A549 (cell line): ENCODE results near the gene INTS4. TPM values are rescaled to one million over a fixed set of nuclear protein-coding genes. Genes with fewer than 3 reads are reported as not detected.

Experiments used
- ATAC-seq, 2 experiments: fragments of 200-7000 bp in 1 of 2; fragments of >200 bp in 1 of 2; cut with Nextera tagmentation in 1 of 2; cut with Tn5 transposase in 1 of 2; 3 replicates each; pipeline versions ENCODE4 v1.8.0 to v1.9.1; 2018 to 2020; ENCODE audit warnings: mild to moderate bottlenecking in 1 of 2, moderate library complexity in 1 of 2
- CTCF ChIA-PET: fragments of 300-600 bp; sonication (Branson Sonifier 250); formaldehyde crosslinking; extraction: SDS; loops from one replicate; lab custom pipeline; 2021; ENCODE audit warnings: antibody characterized with exemption, inconsistent platforms; lab: Yijun Ruan, JAX
- POLR2A ChIA-PET: fragments of 350-600 bp; formaldehyde crosslinking; extraction: SDS; loops from one replicate; lab custom pipeline; 2021; ENCODE audit warnings: antibody characterized with exemption, inconsistent platforms; lab: Yijun Ruan, JAX
- DNase-seq, 2 experiments: peaks; one replicate each; pipeline versions ENCODE4 v3.0.0 to v3.0.0-alpha.2; 2011 to 2016; ENCODE audit warnings: low read depth in 1 of 2, low spot score in 1 of 2
- FAIRE-seq: peaks from 2 replicates; lab custom pipeline; 2011; peaks lifted over from hg19 to GRCh38; lab: Jason Lieb, UNC
- H3K27ac ChIP-seq, 2 experiments: fragments of >200 bp; sonication (Bioruptor Twin); formaldehyde crosslinking; 3 replicates each; pipeline ENCODE4 v1.5.1; 2016 to 2017
- H3K4me1 ChIP-seq: fragments of >200 bp; sonication (Bioruptor Twin); formaldehyde crosslinking; 3 replicates; pipeline ENCODE4 v1.6.1; 2016
- H3K4me2 ChIP-seq: fragments of >200 bp; sonication (Bioruptor Twin); formaldehyde crosslinking; 3 replicates; pipeline ENCODE4 v1.6.1; 2016
- H3K4me3 ChIP-seq: fragments of >200 bp; sonication (Bioruptor Twin); formaldehyde crosslinking; 3 replicates; pipeline ENCODE4 v1.5.1; 2016
- H3K9me3 ChIP-seq: fragments of >200 bp; sonication (Bioruptor Twin); formaldehyde crosslinking; 3 replicates; pipeline ENCODE4 v1.6.1; 2016
- BCL3 ChIP-seq: fragments of >200 bp; sonication (Bioruptor Twin); formaldehyde crosslinking; IDR thresholded peaks from 3 replicates; pipeline ENCODE4 v1.6.1; 2016
- CBX2 ChIP-seq: fragments of 200-600 bp; sonication (generic); IDR thresholded peaks from 2 replicates; pipeline ENCODE4 v1.6.1; 2016; ENCODE audit warnings: low read depth, mild to moderate bottlenecking, borderline replicate concordance
- CEBPB ChIP-seq, 2 experiments: fragments of >200 bp in 1 of 2; sonication (Bioruptor Twin) in 1 of 2; formaldehyde crosslinking in 1 of 2; IDR thresholded peaks; 2 replicates each; pipeline ENCODE4 v1.6.1; 2012 to 2016
- CHD2 ChIP-seq: fragments of 150-350 bp; IDR thresholded peaks from 2 replicates; pipeline ENCODE4 v1.6.1; 2014; ENCODE audit warnings: low read length; ENCODE audit not compliant: partially characterized antibody
- CHD4 ChIP-seq: fragments of 200-600 bp; sonication (generic); IDR thresholded peaks from 2 replicates; pipeline ENCODE4 v1.6.1; 2016; ENCODE audit warnings: antibody characterized with exemption, mild to moderate bottlenecking, borderline replicate concordance
- E2F6 ChIP-seq: IDR thresholded peaks from 2 replicates; pipeline ENCODE4 v1.6.1; 2012; ENCODE audit warnings: low read depth, borderline replicate concordance
- EHF ChIP-seq: fragments of 250-450 bp; sonication (Bioruptor Pico); IDR thresholded peaks from 2 replicates; pipeline ENCODE4 v1.5.0; 2020; ENCODE audit warnings: mild to moderate bottlenecking
- ELK1 ChIP-seq: fragments of 150-350 bp; IDR thresholded peaks from 2 replicates; pipeline ENCODE4 v1.6.1; 2014; ENCODE audit warnings: low read depth, mild to moderate bottlenecking, low read length
- EP300 ChIP-seq, 2 experiments: fragments of >200 bp; sonication (Bioruptor Twin); formaldehyde crosslinking; IDR thresholded peaks; 2 replicates in 1 of 2; 3 replicates in 1 of 2; pipeline ENCODE4 v1.6.1; 2016 to 2017
- ESRRA ChIP-seq: fragments of 150-350 bp; IDR thresholded peaks from 2 replicates; pipeline ENCODE4 v1.6.1; 2014; ENCODE audit warnings: mild to moderate bottlenecking, low read length, borderline replicate concordance
- GATA3 ChIP-seq: IDR thresholded peaks from 2 replicates; pipeline ENCODE4 v1.6.1; 2012; ENCODE audit warnings: borderline replicate concordance
- HDAC2 ChIP-seq: fragments of 200-600 bp; sonication (generic); IDR thresholded peaks from 2 replicates; pipeline ENCODE4 v1.6.1; 2016
- HES2 ChIP-seq: fragments of >200 bp; sonication (Bioruptor Twin); formaldehyde crosslinking; IDR thresholded peaks from 2 replicates; pipeline ENCODE4 v1.6.1; 2016
- HEYL ChIP-seq: fragments of 250-450 bp; sonication (Bioruptor Pico); IDR thresholded peaks from 2 replicates; pipeline ENCODE4 v1.8.0; 2021; ENCODE audit warnings: mild to moderate bottlenecking, moderate library complexity
- HMGXB4 ChIP-seq: fragments of 250-450 bp; sonication (Bioruptor Pico); IDR thresholded peaks from 2 replicates; pipeline ENCODE4 v1.5.0; 2021; ENCODE audit warnings: mild to moderate bottlenecking, moderate library complexity, borderline replicate concordance
- HOXA7 ChIP-seq: fragments of 250-450 bp; sonication (Bioruptor Pico); IDR thresholded peaks from 2 replicates; pipeline ENCODE4 v1.5.0; 2020; ENCODE audit warnings: mild to moderate bottlenecking, moderate library complexity
- HOXB13 ChIP-seq: fragments of 250-450 bp; sonication (Bioruptor Pico); IDR thresholded peaks from 2 replicates; pipeline ENCODE4 v1.5.0; 2020; ENCODE audit warnings: low read depth, mild to moderate bottlenecking, moderate library complexity
- JUN ChIP-seq, 2 experiments: fragments of >200 bp; sonication (Bioruptor Twin); formaldehyde crosslinking; IDR thresholded peaks; 2 replicates in 1 of 2; 3 replicates in 1 of 2; pipeline ENCODE4 v1.6.1; 2016 to 2017
- KDM1A ChIP-seq: fragments of 200-600 bp; sonication (generic); IDR thresholded peaks from 2 replicates; pipeline ENCODE4 v1.6.1; 2016; ENCODE audit warnings: low read depth, mild to moderate bottlenecking
- MAZ ChIP-seq: fragments of 150-350 bp; IDR thresholded peaks from 2 replicates; pipeline ENCODE4 v1.6.1; 2014; ENCODE audit warnings: antibody characterized with exemption, low read depth, low read length, borderline replicate concordance
- MYC ChIP-seq: IDR thresholded peaks from 2 replicates; pipeline ENCODE4 v1.6.1; 2012; ENCODE audit warnings: mild to moderate bottlenecking, inconsistent platforms, low read length, improper control_type of control experiment, borderline replicate concordance
- NFE2L2 ChIP-seq: fragments of 150-350 bp; conservative IDR thresholded peaks from 2 replicates; pipeline ENCODE4 v1.6.1; 2014; ENCODE audit warnings: low read length
- NR3C1 ChIP-seq: fragments of >200 bp; sonication (Bioruptor Twin); formaldehyde crosslinking; IDR thresholded peaks from 3 replicates; pipeline ENCODE4 v1.6.1; 2017
- PBX3 ChIP-seq: IDR thresholded peaks from 2 replicates; pipeline ENCODE4 v1.6.1; 2012
- PHF8 ChIP-seq: fragments of 200-600 bp; sonication (generic); IDR thresholded peaks from 2 replicates; pipeline ENCODE4 v1.6.1; 2016; ENCODE audit warnings: low read depth, mild to moderate bottlenecking, antibody characterized with exemption, moderate library complexity, borderline replicate concordance
- POLR2A ChIP-seq: IDR thresholded peaks from 2 replicates; pipeline ENCODE4 v1.6.1; 2012; ENCODE audit warnings: mild to moderate bottlenecking, low read length
- RAD21 ChIP-seq, 2 experiments: fragments of >200 bp in 1 of 2; sonication (Bioruptor Twin) in 1 of 2; formaldehyde crosslinking in 1 of 2; IDR thresholded peaks in 1 of 2; conservative IDR thresholded peaks in 1 of 2; 2 replicates in 1 of 2; 3 replicates in 1 of 2; pipeline ENCODE4 v1.6.1; 2012 to 2018; ENCODE audit warnings: inconsistent platforms in 1 of 2
- RNF2 ChIP-seq: fragments of 200-600 bp; sonication (generic); IDR thresholded peaks from 2 replicates; pipeline ENCODE4 v1.6.1; 2016; ENCODE audit warnings: low read depth, mild to moderate bottlenecking, antibody characterized with exemption, moderate library complexity, borderline replicate concordance
- SMC3 ChIP-seq: fragments of >200 bp; sonication (Bioruptor Twin); formaldehyde crosslinking; IDR thresholded peaks from 3 replicates; pipeline ENCODE4 v1.6.1; 2018; ENCODE audit warnings: inconsistent platforms
- SREBF2 ChIP-seq: fragments of 450-650 bp; IDR thresholded peaks from 2 replicates; pipeline ENCODE4 v1.6.1; 2014; ENCODE audit warnings: mild to moderate bottlenecking, moderate library complexity
- TP53 ChIP-seq: fragments of 250-450 bp; sonication (Bioruptor Pico); IDR thresholded peaks from 2 replicates; pipeline ENCODE4 v1.5.0; 2021; ENCODE audit warnings: mild to moderate bottlenecking, moderate library complexity
- ZC3H11A ChIP-seq: fragments of 450-650 bp; IDR thresholded peaks from 2 replicates; pipeline ENCODE4 v1.6.1; 2014; ENCODE audit warnings: antibody characterized with exemption, mild to moderate bottlenecking
- ZFP36 ChIP-seq: fragments of 450-650 bp; IDR thresholded peaks from 2 replicates; pipeline ENCODE4 v1.6.1; 2014; ENCODE audit warnings: borderline replicate concordance; ENCODE audit not compliant: partially characterized antibody
- ZSCAN20 ChIP-seq: fragments of 250-450 bp; sonication (Bioruptor Pico); IDR thresholded peaks from 2 replicates; pipeline ENCODE4 v1.8.0; 2022; ENCODE audit warnings: mild to moderate bottlenecking, moderate library complexity
- WGBS: methylation state at CpG from one replicate; pipeline ENCODE4 v1.1.6; 2017; ENCODE audit errors: missing lambda C conversion rate; 5-methylcytosine and 5-hydroxymethylcytosine counted together
- polyA plus RNA-seq, 4 experiments: library from polyadenylated mRNA; depleted of rRNA in 3 of 4; stranded (reverse); fragments of >200 nt; fragmentation: RNase III in 1 of 4; extraction: RNeasy Plus Mini Kit Qiagen cat#74134 plus additional on column Dnase treatment in 1 of 4; gene quantifications; 2 replicates in 3 of 4; 3 replicates in 1 of 4; pipeline ENCODE4 v1.2.3, GENCODE V29; 2011 to 2017

Gene INTS4
- polyA plus RNA-seq, 2 of the 4 experiments (the other 2 are of a cell fraction), result 22.0 to 35.3 TPM

GRCh38 chr11:77883775-77884174 lies 110.7 kb downstream of the INTS4 start:
- ATAC-seq (no peak), FAIRE-seq (no peak), DNase-seq (no peak)
- TF ChIP-seq CHD4 (no peak), HES2 (no peak), JUN (IDR thresholded peaks at IDR 0.05) (no peak), EP300 (IDR thresholded peaks at IDR 0.05) (no peak), POLR2A (no peak), ESRRA (no peak), RAD21 (conservative IDR thresholded peaks at IDR 0.05 in 1 of 2, IDR thresholded peaks at IDR 0.05 in 1 of 2) (no peak), MAZ (no peak), HOXA7 (CRISPR knock-in tag) (no peak), ZSCAN20 (CRISPR knock-in tag) (no peak), RNF2 (no peak), ZC3H11A (no peak), HMGXB4 (CRISPR knock-in tag) (no peak), MYC (no peak), SREBF2 (no peak), CHD2 (no peak), TP53 (CRISPR knock-in tag) (no peak), CEBPB (IDR thresholded peaks at IDR 0.05) (no peak), GATA3 (no peak), E2F6 (no peak)
- Histone ChIP-seq H3K27ac (no peak overlapping the region), H3K4me1 (no peaks in the 10 kb centered on the region; the same call in 2 of the 3 replicates), H3K9me3 (no peaks in the 10 kb centered on the region), H3K4me3 (no peak overlapping the region), H3K4me2 (no peak overlapping the region)
- POLR2A ChIA-PET, result no interaction called here
- CTCF ChIA-PET, result interaction anchor here (1.5 kb wide), 1 partner anchor 162 kb away, joined by 4 read pairs; no protein-coding TSS in a partner anchor
- 90% methylated on average over 5 of the region's 5 CpGs for WGBS

DNA sequence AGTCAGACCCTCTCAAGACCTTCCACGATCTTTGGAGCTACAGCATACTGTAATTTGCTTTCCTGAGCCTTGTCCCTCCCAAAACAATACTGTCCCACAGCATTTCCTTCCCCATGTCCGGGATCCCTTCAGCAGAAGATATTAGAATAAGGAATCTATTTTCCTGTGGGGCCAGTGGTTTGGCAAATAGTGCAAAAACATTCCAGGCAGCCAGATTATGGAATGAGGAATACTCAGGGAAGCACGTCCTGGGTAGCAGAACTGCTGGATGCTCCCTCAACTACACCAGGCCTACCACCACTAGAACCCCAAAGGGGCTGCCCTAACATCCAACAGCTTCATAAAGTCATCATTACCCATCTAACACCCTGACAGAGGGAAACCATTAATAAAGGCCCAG lies 112.1 kb downstream of the INTS4 start:
- ATAC-seq (no peak), FAIRE-seq (no peak), DNase-seq (no peak)
- 84% methylated on average over 3 of the region's 3 CpGs for WGBS
- ChIA-PET CTCF (no interaction called here), POLR2A (no interaction called here)
- Histone ChIP-seq H3K4me2 (no peak overlapping the region), H3K4me3 (no peak overlapping the region), H3K4me1 (no peaks in the 10 kb centered on the region; the same call in 2 of the 3 replicates), H3K9me3 (no peaks in the 10 kb centered on the region), H3K27ac (no peak overlapping the region)
- TF ChIP-seq CBX2, result no peak
- TF ChIP-seq GATA3, result no peak
- no peak for TF ChIP-seq NFE2L2
- no peak for TF ChIP-seq ELK1
- TF ChIP-seq POLR2A, result no peak
- TF ChIP-seq TP53 (CRISPR knock-in tag), result no peak
- TF ChIP-seq MYC, result no peak
- no peak for TF ChIP-seq PHF8
- TF ChIP-seq EHF (CRISPR knock-in tag), result no peak
- TF ChIP-seq HDAC2, result no peak
- TF ChIP-seq E2F6, result no peak
- no peak for TF ChIP-seq ZFP36
- no peak for TF ChIP-seq BCL3
- no peak for TF ChIP-seq SMC3
- TF ChIP-seq PBX3, result no peak
- TF ChIP-seq HOXB13 (CRISPR knock-in tag), result no peak
- TF ChIP-seq EP300 (IDR thresholded peaks at IDR 0.05), result no peak
- TF ChIP-seq KDM1A, result no peak
- TF ChIP-seq HEYL (CRISPR knock-in tag), result no peak
- no peak for TF ChIP-seq NR3C1
